ENCODE results near the gene RXRA. TPM values are rescaled to one million over a fixed set of nuclear protein-coding genes. Genes with fewer than 3 reads are reported as not detected.
A peak's percentile ranks its signal among the peaks of the same experiment; 100 is the strongest.

The RXRA gene
- total RNA-seq, 1 experiment from 2014 or later, result 29.9 TPM

DNA sequence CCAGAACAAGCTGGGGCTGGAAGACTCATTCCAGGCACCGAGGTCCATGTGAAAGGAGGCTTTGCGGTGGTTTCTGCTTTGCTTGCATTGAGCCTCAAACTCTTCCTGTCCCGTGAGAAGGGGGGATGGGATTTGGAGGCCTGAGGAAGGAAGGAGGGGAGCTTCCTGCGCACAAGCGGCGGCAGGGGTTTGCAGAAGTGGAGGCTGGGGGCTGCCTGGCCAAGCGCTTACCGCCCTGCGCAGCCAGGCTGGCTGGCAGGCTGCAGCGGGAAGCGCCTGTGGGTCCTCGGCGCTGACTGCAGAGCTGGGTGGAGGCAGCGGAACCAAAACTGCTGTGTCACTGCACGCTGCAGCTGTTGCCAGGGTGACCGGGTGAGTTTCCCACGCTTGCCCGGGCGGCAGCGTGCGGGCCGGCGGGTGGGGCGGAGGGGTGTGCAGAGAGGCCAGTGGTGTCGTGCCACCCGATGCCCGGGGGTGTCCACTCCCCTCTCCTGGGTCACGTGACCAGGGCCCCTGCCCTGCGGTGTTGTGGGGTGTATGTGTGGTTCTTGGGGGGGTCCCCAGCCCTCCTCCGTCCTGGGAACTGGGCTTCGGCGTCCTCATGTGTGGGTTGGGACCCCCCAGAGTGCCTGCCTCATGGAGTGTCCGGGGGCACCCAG, 81.0 kb downstream of the RXRA start:
- no peaks in the 10 kb centered on the region for H3K27me3 Mint-ChIP-seq (ENCODE audit: low read depth)
- Histone ChIP-seq H2AFZ (ENCODE audit: low read length) (no peak overlapping the region), H2BK5ac (ENCODE audit: insufficient read length, low read length) (no peak overlapping the region), H3K56ac (ENCODE audit: insufficient read length, low read depth, low read length) (no peak overlapping the region), H3K4me1 (ENCODE audit: insufficient read depth, low read length) (no peaks in the 10 kb centered on the region), H4K91ac (ENCODE audit: insufficient read length, low read depth, low read length) (peak overlapping the region; percentile 64), H4K8ac (replicated peaks; ENCODE audit: insufficient read length, low read depth, low read length) (no peak overlapping the region), H3K4ac (ENCODE audit: low read depth, low read length) (no peak overlapping the region), H3K9me3 (ENCODE audit: control insufficient read depth, low read depth, low read length) (no peaks in the 10 kb centered on the region), H3K23me2 (ENCODE audit: insufficient read length, low read depth, low read length, poor library complexity, severe bottlenecking) (no peaks in the 10 kb centered on the region), H2BK12ac (ENCODE audit: insufficient read length, low read depth, low read length) (no peak overlapping the region), H4K20me1 (ENCODE audit: control insufficient read depth, insufficient read depth, insufficient read length) (no peaks in the 10 kb centered on the region), H3K27ac (ENCODE audit: insufficient read length, low read depth, low read length) (no peak overlapping the region), H3K27me3 (ENCODE audit: insufficient read depth, low read length) (no peaks in the 10 kb centered on the region), H3K9ac (ENCODE audit: extremely low read depth, insufficient read length, low read length) (no peak overlapping the region), H3K18ac (ENCODE audit: insufficient read length, low read depth, low read length) (no peak overlapping the region), H3K4me2 (ENCODE audit: insufficient read depth, insufficient read length, low read length) (no peak overlapping the region), H3T11ph (ENCODE audit: low read length) (no peak overlapping the region), H4K5ac (ENCODE audit: insufficient read length, low read depth, low read length) (no peak overlapping the region), H3K79me2 (ENCODE audit: insufficient read depth, low read length) (no peaks in the 10 kb centered on the region), H3K23ac (ENCODE audit: insufficient read length, low read depth, low read length) (no peak overlapping the region), H3K79me1 (ENCODE audit: insufficient read depth, low read depth, low read length, poor library complexity, severe bottlenecking) (no peaks in the 10 kb centered on the region), H2BK120ac (ENCODE audit: low read depth, low read length, poor library complexity, severe bottlenecking) (no peak overlapping the region), H2AK5ac (ENCODE audit: insufficient read length, low read length) (no peak overlapping the region), H2BK15ac (ENCODE audit: low read depth, low read length) (no peak overlapping the region), H2BK20ac (ENCODE audit: low read depth, low read length, poor library complexity, severe bottlenecking) (no peak overlapping the region), H3K14ac (ENCODE audit: insufficient read depth, low read length) (peak overlapping the region; percentile 36; the same call in 1 of the 2 replicates)
- TF ChIP-seq, protein P1, sequence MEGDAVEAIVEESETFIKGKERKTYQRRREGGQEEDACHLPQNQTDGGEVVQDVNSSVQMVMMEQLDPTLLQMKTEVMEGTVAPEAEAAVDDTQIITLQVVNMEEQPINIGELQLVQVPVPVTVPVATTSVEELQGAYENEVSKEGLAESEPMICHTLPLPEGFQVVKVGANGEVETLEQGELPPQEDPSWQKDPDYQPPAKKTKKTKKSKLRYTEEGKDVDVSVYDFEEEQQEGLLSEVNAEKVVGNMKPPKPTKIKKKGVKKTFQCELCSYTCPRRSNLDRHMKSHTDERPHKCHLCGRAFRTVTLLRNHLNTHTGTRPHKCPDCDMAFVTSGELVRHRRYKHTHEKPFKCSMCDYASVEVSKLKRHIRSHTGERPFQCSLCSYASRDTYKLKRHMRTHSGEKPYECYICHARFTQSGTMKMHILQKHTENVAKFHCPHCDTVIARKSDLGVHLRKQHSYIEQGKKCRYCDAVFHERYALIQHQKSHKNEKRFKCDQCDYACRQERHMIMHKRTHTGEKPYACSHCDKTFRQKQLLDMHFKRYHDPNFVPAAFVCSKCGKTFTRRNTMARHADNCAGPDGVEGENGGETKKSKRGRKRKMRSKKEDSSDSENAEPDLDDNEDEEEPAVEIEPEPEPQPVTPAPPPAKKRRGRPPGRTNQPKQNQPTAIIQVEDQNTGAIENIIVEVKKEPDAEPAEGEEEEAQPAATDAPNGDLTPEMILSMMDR (conservative IDR thresholded peaks at IDR 0.05), result no peak
- H3K36me3 Mint-ChIP-seq (ENCODE audit: insufficient read depth in 1 of 3, low read depth in 3 of 3), result peaks cover 0 to 6% (median 0%) of the 10 kb centered on the region in 3 experiments; a peak in 3 of 7 replicates
- H3K27ac Mint-ChIP-seq, result peak overlapping the region; percentile 55 to 98 (median 62); a peak in 4 of 7 replicates
- no peak overlapping the region for H3K4me3 Mint-ChIP-seq
- no peaks in the 10 kb centered on the region for H3K9me3 Mint-ChIP-seq
- H3K4me1 Mint-ChIP-seq, result peaks cover 5 to 28% of the 10 kb centered on the region in 2 experiments
- DNase-seq, result peak; percentile 77
- no CpG with 5 or more reads among the region's 33 CpGs for WGBS (ENCODE audit: extremely low coverage, insufficient read length, low lambda C conversion rate)
